Lung (tissue), 12 donors: Measurements from ENCODE around the gene EPHA6. TPM values are rescaled to one million over a fixed set of nuclear protein-coding genes. Genes with fewer than 3 reads are reported as not detected.

Source experiments
- ATAC-seq: fragments of 200-7000 bp; cut with Tn5 transposase; one replicate; pipeline ENCODE4 v1.9.1; 2020; ENCODE audit warnings: moderate number of reproducible peaks; ENCODE audit not compliant: insufficient read depth, low FRiP score
- DNase-seq, 3 donors: peaks; one replicate each; pipeline ENCODE4 v3.0.0-alpha.2; 2013 to 2017
- H3K27ac ChIP-seq, 2 donors: one replicate each; pipeline ENCODE4 v1.5.1; 2013; ENCODE audit warnings: mild to moderate bottlenecking in 2 of 2, moderate library complexity in 2 of 2, control low read depth in 1 of 2, inconsistent platforms in 1 of 2, low read depth in 1 of 2, low read length in 1 of 2
- H3K27me3 ChIP-seq, 3 donors: one replicate each; pipeline ENCODE4 v1.5.1; 2013; ENCODE audit warnings: low read length in 2 of 3; ENCODE audit not compliant: control insufficient read depth in 3 of 3, insufficient read depth in 3 of 3
- H3K36me3 ChIP-seq, 4 donors: one replicate each; pipeline ENCODE4 v1.5.1; 2013; ENCODE audit warnings: low read length in 4 of 4, mild to moderate bottlenecking in 1 of 4, moderate library complexity in 1 of 4; ENCODE audit not compliant: control insufficient read depth in 4 of 4, insufficient read depth in 4 of 4
- H3K4me1 ChIP-seq, 5 donors: one replicate each; pipeline ENCODE4 v1.5.1; 2013; ENCODE audit warnings: low read length in 5 of 5, mild to moderate bottlenecking in 2 of 5, moderate library complexity in 1 of 5; ENCODE audit not compliant: control insufficient read depth in 5 of 5, insufficient read depth in 5 of 5
- H3K4me3 ChIP-seq: one replicate; pipeline ENCODE4 v1.5.1; 2013; ENCODE audit warnings: mild to moderate bottlenecking, control low read depth, moderate library complexity
- H3K9ac ChIP-seq, 2 donors: one replicate each; pipeline ENCODE4 v1.5.1; 2013; ENCODE audit warnings: low read length in 2 of 2, control low read depth in 1 of 2; ENCODE audit not compliant: insufficient read depth in 1 of 2
- H3K9me3 ChIP-seq, 4 donors: one replicate each; pipeline ENCODE4 v1.5.1; 2013; ENCODE audit warnings: low read length in 3 of 4, mild to moderate bottlenecking in 1 of 4, moderate library complexity in 1 of 4; ENCODE audit not compliant: control insufficient read depth in 4 of 4, insufficient read depth in 3 of 4
- WGBS, 2 donors: extraction: QIAGEN DNeasy Blood & Tissue Kit; methylation state at CpG; one replicate each; pipeline ENCODE4 v1.1.7; 2013; 5-methylcytosine and 5-hydroxymethylcytosine counted together
- polyA plus RNA-seq, 2 donors: library from polyadenylated mRNA; stranded (reverse); fragments of 200-250 nt; gene quantifications; one replicate each; pipeline ENCODE4 v1.2.1, GENCODE V29; 2013
- total RNA-seq, 2 donors: library from RNA; depleted of rRNA in 1 of 2; stranded (reverse); fragments of >200 nt in 1 of 2; gene quantifications; one replicate each; pipeline ENCODE4 v1.2.1, GENCODE V29; 2014 to 2021
- TF ChIP-seq, protein P1 (sequence below): IDR thresholded peaks from 2 replicates; pipeline ENCODE4 v1.5.1; 2012; ENCODE audit warnings: mild to moderate bottlenecking; ENCODE audit errors: control extremely low read depth, extremely low read depth
- donor health status: control.
- donor health status: control.
- donor health status: Bipolar disorder and iron deficiency.
- donor health status: healthy.
- donor health status: DM: yes; HTN: yes; CAD: no.

Gene EPHA6
- total and polyA plus RNA-seq, 4 donors: 0.31 to 1.3 TPM; not detected in 2

DNA sequence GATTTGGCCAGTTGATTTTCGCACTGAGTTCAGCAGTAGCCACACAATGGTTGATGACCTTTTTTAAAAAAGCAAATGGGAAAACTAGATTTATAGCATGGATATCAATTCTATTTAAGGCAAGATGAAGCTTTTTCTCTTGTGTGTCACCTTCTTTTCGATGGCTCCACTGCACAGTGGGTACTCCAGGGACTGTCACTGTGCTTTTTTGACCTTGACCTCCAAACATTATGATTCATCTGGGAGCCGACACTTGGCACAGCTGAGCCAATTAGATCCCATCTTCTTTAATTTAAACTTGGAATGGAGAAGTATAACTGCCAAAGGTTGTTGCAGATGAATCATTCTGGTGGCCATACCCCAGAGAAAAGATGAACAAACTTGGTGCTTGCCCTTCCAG lies 367.3 kb downstream of the EPHA6 start:
- DNase-seq: no peak
- Histone ChIP-seq H3K9ac (no peak overlapping the region), H3K9me3 (peaks cover 0 to 11% (median 3%) of the 10 kb centered on the region in 4 donors), H3K4me3 (no peak overlapping the region), H3K27ac (no peak overlapping the region), H3K4me1 (no peaks in the 10 kb centered on the region), H3K36me3 (no peaks in the 10 kb centered on the region), H3K27me3 (no peaks in the 10 kb centered on the region)
- TF ChIP-seq, protein P1, sequence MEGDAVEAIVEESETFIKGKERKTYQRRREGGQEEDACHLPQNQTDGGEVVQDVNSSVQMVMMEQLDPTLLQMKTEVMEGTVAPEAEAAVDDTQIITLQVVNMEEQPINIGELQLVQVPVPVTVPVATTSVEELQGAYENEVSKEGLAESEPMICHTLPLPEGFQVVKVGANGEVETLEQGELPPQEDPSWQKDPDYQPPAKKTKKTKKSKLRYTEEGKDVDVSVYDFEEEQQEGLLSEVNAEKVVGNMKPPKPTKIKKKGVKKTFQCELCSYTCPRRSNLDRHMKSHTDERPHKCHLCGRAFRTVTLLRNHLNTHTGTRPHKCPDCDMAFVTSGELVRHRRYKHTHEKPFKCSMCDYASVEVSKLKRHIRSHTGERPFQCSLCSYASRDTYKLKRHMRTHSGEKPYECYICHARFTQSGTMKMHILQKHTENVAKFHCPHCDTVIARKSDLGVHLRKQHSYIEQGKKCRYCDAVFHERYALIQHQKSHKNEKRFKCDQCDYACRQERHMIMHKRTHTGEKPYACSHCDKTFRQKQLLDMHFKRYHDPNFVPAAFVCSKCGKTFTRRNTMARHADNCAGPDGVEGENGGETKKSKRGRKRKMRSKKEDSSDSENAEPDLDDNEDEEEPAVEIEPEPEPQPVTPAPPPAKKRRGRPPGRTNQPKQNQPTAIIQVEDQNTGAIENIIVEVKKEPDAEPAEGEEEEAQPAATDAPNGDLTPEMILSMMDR: no peak
- ATAC-seq: no peak
- WGBS, 2 donors: 74% methylated on average over 3 of the region's 3 CpGs

DNA sequence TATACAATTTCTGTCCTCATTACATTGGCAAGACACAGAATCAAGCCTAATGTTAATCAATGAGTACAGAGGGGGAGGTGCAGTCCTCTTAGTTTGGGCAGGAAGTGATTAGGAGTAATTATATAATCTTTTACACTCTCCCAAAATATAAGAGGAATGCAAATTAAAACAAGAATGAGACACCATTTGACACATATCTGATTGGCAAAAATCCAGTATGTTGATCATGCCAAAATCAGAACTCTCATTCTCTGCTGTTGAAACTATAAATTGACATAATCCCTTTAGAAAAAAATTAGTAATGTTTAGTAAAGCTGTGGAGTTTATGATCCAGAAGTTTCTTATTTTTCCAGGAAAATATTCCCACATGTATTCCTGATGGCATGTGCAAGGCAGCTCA lies 373.4 kb downstream of the EPHA6 start:
- peaks cover 0 to 3% (median 0%) of the 10 kb centered on the region in 4 donors for H3K9me3 ChIP-seq
- no peak overlapping the region for H3K27ac ChIP-seq
- no peaks in the 10 kb centered on the region for H3K27me3 ChIP-seq
- TF ChIP-seq, protein P1: no peak
- no peak overlapping the region for H3K4me3 ChIP-seq
- no peaks in the 10 kb centered on the region for H3K36me3 ChIP-seq
- ATAC-seq (no peak), DNase-seq (peak in 2 of 3 donors; percentile 2 to 26)
- H3K4me1 ChIP-seq: no peaks in the 10 kb centered on the region
- no peak overlapping the region for H3K9ac ChIP-seq

DNA sequence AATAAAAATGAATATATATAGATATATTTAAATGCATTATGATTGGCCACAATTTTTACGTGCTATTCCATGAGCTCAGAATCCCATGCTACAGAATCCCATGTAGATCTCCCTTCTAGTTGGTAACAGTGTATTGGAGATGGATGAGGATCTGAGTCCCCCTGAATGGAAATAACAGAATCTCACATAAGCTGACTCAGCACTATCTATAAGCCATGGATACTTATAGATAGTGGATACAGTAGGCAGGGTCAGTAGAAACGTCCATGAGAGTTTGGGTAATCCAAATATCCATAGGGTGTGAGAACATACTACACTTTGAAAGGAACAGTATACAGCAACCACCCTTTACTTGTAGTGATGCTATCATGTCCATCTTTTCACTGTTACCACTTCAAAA lies 375.4 kb downstream of the EPHA6 start:
- DNase-seq (no peak), ATAC-seq (no peak)
- TF ChIP-seq, protein P1: no peak
- Histone ChIP-seq H3K27ac (no peak overlapping the region), H3K27me3 (no peaks in the 10 kb centered on the region), H3K9me3 (peaks cover 0 to 3% (median 0%) of the 10 kb centered on the region in 4 donors), H3K36me3 (no peaks in the 10 kb centered on the region), H3K4me1 (no peaks in the 10 kb centered on the region), H3K9ac (no peak overlapping the region), H3K4me3 (no peak overlapping the region)
- 59 to 69% methylated on average over 2 of the region's 2 CpGs for WGBS, 2 donors

DNA sequence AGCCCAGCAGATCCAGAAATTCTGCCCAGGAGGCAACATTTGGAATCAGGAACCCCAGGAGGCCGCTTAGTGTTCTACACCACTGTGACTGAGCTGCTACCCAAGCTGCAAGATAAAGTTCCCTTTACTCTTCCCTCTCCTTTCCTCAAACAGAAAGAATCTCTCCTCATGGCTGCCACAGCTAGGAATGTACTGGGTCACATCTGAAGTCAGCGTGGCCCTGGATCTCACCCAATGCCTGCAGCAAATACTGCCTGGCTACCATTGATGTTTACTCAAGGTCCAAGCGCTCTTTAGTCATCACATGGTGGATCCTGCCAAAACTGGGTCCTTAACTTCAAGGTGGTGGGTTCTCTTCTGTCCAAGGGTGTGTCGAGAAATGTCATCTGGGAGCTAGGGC lies 382.7 kb downstream of the EPHA6 start:
- Histone ChIP-seq H3K4me1 (no peaks in the 10 kb centered on the region), H3K27me3 (no peaks in the 10 kb centered on the region), H3K4me3 (no peak overlapping the region), H3K36me3 (no peaks in the 10 kb centered on the region), H3K9me3 (no peaks in the 10 kb centered on the region), H3K27ac (no peak overlapping the region), H3K9ac (no peak overlapping the region)
- TF ChIP-seq, protein P1: no peak
- no peak for DNase-seq
- 84 to 85% methylated on average over 4 of the region's 4 CpGs for WGBS, 2 donors
- ATAC-seq: no peak
